GM18505 (cell line): ENCODE data around the gene NEURL1.
"Not testable (repeated sequence)": the region's sequence is repeated elsewhere in the genome, so short reads cannot be mapped to it uniquely, and the experiment has no call there.

Experiments
- ATAC-seq: cut with Tn5 transposase; IDR thresholded peaks from one replicate; pipeline ENCODE4 v1.9.1; 2021; ENCODE audit not compliant: unreplicated experiment
- POLR2A ChIP-seq: IDR thresholded peaks from 4 replicates; pipeline ENCODE4 v1.6.1; 2011; ENCODE audit warnings: borderline replicate concordance; ENCODE audit not compliant: insufficient read depth, insufficient read length; ENCODE audit errors: extremely low read depth

The NEURL1 gene

DNA sequence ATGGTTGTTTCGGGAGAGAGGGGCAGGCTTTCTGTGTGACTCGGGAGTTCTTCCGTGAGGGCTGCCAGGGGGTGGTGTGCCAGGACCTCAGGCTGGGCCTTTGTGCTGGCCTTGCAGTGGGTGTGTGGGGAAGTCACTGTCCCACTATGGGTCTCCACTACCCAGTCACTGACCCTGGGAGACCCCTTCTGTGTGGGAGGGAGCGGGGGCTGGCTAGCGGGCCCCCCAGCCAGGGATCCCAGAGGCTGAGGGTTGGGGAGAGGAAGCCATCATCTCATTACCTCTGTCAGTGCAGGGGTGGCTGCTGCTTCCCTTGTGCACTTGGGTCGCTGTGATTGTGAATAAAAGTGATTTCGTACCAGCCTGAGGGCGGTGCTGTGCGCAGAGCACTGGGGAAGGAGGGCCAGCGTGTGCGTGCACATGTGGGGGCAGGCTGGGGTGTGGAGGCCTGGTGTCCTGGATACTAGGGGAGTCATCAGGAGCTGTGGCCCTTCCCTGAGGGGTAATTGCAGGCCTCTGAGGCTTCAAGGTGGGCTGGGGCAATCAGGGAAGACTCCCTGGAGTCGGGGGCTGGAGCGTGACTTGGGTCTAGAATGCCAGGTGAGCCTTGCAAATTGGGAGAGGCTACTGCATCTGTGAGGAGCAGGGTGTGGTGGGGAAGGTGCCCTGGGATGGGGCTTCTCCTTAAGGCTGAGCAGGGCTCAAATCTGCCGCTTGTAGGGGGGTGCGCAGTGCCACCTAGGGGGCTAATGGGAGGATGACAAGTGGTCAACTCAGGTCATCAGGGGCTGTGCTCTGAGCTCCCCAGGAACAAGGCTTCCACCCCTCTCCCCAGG is 98.9 kb downstream of the NEURL1 start:
- TF ChIP-seq POLR2A = no peak
- no peak for ATAC-seq

DNA sequence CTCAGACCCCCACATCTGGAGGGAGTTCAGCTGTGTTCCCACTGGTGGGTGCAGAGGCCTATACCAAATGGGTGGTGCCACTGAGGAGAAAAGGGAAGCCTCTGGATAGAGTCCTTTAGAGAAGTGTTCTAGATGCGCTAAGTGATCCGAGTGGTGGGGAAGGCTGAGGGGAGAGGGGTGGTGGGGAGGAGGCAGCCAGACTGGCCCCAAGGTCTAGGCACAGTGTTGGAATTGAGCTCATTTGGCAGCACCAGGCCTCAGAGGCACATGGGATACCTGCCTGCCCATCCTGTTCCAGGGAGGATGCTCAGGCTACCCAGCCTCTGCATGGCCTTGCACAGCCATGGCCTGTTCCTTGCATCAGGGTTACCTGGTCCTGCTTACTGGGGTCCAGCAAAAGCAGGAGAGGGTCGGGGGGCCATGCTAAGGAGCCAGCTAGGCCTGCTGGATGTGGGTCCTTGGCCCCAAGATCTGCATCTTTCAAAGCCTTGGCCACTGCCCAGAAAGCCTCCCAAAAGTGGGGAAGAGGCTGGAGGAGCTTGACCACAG is 99.6 kb downstream of the NEURL1 start:
- TF ChIP-seq POLR2A = no peak
- ATAC-seq = no peak

DNA sequence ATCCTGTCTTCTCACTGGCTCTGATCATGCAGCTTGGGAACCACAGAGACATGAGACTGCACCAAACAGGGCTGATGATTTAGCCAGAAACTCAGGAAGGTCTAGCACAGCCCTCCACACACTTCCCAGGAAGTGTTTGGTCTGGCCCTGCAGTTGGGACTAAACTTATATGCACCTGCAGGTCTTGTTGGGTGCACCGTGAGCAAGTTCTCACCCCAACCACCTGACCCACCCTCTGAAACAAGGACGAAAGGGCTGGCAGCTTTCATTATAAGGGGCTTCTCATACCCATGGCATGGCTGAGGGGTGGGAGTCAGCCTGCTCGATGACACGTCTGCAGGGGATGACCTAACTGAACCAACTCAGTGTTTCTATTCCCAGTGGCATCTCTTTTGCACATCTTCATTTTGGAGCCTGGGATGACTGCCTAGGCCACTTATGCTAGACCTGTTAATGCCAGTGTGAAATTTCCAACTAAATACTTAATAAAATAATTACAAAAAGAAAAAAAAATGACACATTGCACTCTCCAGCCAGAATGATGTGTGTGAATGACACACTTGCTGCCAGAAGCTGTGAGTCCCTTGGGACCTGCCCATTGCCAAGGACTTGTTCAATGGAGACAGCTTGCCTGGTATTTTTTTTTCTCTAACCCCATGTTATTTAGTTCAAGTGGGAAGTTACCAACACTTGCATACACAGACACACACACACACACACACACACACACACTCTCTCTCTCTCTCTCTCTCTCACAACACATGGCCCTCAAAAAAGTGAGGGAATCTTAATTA is 102.6 kb downstream of the NEURL1 start:
- ATAC-seq = no peak
- TF ChIP-seq POLR2A = no peak

DNA sequence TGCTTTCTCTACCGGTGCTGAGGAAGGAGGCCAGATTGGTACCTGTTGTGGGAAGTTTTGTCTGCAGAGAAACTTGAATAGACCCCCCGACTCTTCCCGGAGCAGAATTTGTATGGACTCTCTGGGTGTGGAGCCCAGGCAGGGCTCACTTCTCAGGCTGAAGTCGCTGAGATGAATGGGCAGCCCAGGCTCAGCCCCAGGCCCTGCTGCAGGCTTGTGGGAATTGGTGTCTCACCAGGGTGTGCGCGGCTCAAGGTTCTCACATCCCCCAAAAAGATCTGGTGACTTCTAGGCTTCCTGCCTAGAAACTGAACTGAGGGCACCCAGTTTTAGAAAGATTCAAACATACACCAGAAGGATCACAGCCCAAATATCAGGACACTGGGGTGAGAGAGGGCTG is 103.5 kb downstream of the NEURL1 start:
- TF ChIP-seq POLR2A = no peak
- ATAC-seq = no peak

DNA sequence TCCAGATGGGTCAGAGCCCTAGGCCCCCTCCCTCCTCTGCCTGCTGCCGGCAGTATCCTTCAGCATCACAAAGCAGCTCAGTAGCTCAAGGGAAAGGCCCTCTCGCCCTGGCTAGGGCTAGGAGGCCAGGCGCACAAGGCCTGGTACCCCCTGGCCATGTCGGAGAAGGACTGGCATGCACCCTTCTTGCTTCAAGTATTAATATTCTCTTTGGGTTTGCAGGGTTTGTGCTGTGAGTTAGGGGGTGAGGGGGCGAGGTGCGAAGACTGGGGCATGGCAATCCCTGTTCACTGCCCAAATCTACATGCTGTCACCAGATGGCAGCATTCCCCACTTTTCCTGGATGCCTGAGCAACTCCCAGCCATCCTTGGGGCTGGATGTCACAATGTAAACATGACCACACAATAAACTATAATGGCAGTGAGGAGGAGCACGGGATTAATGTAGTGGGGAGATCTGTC is 105.2 kb downstream of the NEURL1 start:
- TF ChIP-seq POLR2A = no peak
- ATAC-seq = no peak

DNA sequence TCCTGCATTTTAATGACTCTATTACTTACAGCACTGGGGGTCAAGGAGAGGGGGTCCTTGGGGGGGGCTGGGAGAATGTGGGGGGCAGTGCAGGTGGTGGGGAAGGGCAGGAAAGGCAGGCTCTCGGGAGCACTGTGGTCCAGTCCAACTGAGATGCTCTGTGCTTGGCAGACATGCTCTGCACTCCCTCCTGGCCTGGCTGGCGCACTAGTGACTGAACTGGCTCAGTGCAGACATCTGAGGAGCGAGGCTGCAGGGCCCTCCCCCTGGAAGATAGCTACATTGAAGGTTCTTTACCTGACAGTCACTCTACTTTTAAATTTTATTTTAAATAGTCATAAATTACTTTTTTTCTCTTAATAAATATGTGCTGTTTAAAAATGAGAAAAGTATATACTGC is 105.7 kb downstream of the NEURL1 start:
- ATAC-seq = no peak
- no peak for TF ChIP-seq POLR2A

DNA sequence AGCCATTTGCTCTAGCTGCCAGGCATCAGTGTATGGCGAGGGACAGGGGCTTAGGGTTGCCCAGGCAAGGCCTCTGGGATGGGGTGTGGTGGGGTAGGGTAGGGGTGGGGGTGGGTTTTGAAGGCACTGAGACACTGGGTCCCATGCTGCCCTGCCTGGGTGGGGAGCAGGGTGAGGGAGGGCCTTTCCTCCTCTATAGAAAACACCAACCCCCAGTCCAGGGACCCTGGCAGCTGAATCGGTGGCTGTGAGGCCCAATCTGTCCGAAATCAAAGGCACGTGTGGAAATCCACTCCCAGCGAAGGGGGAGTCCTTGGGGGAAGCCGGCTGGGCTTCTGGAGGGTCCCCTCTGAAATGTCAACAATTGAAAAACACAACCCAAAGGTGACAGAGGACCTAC is 106.4 kb downstream of the NEURL1 start:
- no peak for TF ChIP-seq POLR2A
- ATAC-seq = no peak

DNA sequence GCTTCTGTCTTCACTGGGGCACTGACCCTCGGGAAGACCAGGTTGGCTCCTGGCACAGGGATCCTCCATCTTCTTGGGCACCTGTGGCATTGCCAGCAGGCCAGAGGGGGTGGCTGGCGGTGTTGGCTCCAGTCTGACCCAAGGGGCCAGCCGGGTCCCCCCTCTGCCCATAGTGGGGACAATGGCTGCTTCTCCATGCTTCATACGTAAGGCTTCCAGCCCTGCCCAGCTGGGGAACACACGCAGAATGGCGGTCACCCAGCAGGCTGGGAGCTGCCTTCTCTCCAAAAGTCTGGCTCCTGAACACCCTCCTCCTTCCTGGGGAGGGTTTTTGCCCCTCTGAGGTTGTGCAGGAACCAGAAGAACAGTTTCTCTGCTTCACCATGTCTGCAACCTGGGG is 106.8 kb downstream of the NEURL1 start:
- TF ChIP-seq POLR2A = no peak
- no peak for ATAC-seq

DNA sequence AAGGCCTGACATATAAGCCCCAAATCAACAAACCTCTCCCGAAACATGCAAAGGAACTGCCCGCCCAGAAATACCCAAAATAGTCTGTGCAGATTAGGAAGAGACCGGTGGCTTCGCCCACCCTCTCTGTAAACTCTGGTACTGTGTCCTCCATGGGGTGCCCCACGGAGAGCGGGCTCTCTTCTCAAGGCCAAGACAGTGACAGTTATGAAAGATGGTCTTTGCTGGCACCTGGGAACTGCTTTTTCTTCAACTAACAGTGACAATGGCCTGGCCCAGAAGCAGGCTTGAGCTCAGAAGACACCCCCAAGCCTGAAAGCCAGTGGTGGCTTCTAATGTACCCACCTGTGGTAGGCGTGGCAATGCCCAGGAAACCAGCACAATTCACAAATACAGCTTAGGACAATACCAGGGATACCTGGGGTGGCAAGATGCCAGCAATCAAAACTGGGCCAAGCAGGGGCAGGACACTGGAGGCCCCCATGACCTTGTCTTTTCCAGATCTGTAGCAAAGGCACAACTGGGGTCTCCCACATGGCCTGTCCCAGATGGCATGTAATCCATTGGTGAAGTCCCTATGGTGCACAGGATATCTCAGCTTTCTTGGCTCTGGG is 107.6 kb downstream of the NEURL1 start:
- no peak for ATAC-seq
- TF ChIP-seq POLR2A = no peak

DNA sequence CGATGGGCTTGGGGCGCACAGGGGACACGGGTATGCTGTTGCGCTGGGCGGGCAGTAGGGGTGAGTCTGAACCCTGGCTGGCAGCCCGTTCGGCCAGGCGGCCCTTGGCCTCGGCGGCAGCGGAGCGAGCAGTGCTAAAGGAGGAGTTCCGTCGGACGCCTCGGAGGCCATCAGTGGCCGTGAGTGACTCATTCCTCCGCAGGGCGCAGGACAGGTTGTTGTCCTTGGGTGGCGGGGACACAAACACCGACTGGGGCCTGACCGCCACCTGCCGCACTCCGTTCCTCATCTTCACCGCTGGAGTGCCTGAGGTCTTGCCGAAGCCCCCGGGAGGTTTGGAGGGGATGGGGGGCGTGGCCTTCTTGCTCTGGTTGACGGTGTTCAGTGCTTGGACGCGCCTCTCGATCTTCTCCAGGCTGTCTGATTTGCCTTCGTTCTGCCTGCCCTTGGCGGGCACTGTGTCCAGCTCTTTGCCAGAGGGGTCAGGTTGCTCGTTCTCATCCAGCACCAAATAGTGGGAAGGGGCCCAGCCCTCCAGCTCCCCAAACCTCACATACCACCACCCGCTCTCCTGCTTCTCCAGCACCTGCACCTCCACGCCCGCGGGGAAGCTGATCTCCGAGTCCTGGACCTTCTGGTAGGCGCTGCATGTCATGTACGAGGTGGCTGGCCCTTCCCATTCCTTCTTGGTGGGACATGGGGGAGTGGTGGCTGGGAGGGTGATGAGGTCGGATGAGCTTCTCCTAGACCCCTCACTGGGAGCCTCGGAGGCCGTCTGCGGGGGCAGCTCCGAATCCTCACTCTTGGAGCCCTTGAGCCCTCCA is 108.7 kb downstream of the NEURL1 start:
- no peak for ATAC-seq

DNA sequence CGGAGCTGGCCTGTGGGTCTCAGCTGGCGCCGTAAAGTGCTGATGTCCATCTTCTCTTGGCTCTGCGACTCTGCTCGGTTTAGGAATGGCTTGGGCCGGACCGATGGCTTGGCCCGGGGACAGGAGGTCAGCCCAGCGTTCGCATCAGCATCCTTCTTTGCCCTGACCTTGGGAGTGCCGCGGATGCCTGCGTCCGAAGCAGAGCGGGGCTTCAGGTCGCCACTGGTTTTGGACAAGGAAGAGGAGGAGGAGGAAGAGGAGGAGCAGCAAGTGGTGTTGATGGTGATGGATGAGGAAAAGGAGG is 109.3 kb downstream of the NEURL1 start:
- ATAC-seq = no peak
- TF ChIP-seq POLR2A = no peak

More for the DNA sequence above, 108.7 kb downstream of the NEURL1 start:
- TF ChIP-seq POLR2A = no peak

DNA sequence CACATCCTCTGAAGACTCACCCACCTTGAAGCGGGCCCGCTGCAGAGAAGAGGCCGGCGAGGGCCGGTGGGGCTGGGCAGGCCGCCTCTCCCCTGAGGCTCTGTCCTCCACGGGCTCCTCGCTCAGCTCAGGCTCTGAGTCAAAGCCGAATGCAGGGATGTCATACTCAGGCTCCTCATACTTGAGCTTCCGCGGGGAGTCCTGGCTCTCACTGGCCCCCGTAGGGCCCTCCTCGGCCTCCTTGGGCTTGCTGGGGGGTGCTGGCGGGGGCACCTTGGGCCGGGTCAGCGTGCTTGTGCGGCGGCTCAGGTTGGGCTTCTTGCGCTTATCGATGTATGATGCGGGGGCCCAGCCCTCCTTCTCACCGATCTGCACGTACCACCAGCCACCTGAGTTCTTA is 109.9 kb downstream of the NEURL1 start:
- no peak for ATAC-seq
- TF ChIP-seq POLR2A = no peak

DNA sequence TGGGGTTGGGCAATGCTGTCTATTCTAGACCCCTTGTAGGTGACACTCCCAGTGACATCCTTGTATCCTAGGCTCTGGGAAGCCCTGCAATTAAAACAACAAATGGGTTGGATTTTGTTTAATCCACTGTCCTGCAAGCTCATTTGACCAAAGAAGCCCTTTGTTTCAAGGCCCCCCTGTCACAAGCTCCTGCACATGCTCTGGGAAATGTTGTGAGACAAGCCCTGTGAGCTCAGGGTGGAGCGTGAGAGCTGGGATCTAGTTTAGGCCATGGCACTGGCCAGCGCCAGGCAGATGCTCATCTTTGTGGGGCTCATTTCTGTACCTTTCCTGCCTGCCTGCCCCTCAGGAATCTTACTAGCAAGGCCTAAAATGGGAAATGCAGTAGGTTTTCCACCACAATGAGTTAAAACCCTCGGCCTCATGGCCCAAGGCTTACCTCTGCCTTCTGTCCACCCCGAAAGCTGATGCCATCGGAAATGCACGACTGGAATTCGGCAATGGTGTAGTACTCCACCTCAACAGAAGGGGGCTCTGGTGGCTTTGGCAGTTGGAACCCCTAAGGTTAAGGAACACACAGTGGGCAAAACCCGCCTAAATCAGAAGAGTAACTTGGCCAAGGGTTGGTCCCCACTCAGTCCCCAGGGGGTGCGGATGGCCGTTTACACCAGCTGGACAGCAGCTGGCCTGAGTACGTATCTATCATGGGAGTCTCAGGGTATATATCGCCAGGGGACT is 112.0 kb downstream of the NEURL1 start:
- TF ChIP-seq POLR2A = no peak

DNA sequence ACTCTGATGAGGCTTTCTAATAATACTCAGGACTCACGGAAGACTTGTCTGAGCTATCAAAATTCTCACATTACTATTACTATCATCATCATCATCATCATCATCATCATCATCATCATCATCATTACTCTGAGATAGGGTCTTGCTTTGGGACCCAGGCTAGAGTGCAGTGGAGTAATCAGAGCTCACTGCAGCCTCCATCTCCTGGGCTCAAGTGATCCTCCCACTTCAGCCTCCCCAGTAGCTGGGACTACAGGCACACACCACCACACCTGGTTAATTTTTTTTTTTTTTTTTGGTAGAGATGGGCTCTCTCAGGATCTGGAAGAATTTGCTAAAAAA is 112.6 kb downstream of the NEURL1 start:
- not testable (repeated sequence) for ATAC-seq

More for the DNA sequence above, 112.0 kb downstream of the NEURL1 start:
- no peak for ATAC-seq

DNA sequence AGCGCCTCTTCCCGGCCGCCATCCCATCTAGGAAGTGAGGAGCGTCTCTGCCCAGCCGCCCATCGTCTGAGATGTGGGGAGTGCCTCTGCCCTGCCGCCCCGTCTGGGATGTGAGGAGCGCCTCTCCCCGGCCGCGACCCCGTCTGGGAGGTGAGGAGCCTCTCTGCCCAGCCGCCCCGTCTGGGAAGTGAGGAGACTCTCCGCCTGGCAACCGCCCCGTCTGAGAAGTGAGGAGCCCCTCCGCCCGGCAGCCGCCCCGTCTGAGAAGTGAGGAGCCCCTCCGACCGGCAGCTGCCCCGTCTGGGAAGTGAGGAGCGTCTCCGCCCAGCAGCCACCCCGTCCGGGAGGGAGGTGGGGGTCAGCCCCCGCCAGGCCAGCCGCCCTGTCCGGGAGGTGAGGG is 113.5 kb downstream of the NEURL1 start:
- not testable (repeated sequence) for ATAC-seq

DNA sequence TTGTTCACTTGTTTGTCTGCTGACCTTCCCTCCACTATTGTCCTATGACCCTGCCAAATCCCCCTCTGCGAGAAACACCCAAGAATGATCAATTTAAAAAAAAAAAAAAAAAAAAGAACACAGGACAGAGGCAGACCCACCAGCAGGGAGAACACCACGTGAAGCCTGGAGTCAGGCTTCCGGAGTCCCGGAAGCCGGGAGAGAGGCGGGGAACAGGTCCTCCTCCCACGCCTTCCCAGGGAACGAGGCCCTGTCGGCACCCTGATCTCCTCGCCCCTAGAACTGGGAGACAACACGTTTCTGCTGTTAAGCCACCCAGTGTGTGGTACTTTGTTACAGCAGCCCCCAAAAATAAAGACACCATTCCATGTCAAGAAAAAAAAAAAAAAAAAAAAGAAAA is 114.6 kb downstream of the NEURL1 start:
- not testable (repeated sequence) for ATAC-seq
